Effector memory CD8-positive, alpha-beta T cell (primary cell): ENCODE results near the gene CNFN.
"Not testable (repeated sequence)": the region's sequence is repeated elsewhere in the genome, so short reads cannot be mapped to it uniquely, and the experiment has no call there.

Experiments
- ATAC-seq: fragments of 150-1000 bp; cut with Tn5 transposase; replicated peaks from 2 replicates; pipeline ENCODE4 v1.10.0; 2021; ENCODE audit warnings: mild to moderate bottlenecking, moderate library complexity
- DNase-seq, 3 experiments: peaks; one replicate each; pipeline ENCODE4 v3.0.0; 2021
- H3K27ac Mint-ChIP-seq, 2 donors: one replicate each; pipeline ENCODE4 v1.8.0; 2022; ENCODE audit warnings: mild to moderate bottlenecking in 2 of 2, mixed read lengths in 2 of 2, moderate library complexity in 2 of 2
- H3K27me3 Mint-ChIP-seq, 2 donors: one replicate each; pipeline ENCODE4 v1.8.0; 2022; ENCODE audit warnings: mixed read lengths in 2 of 2
- H3K36me3 Mint-ChIP-seq: one replicate; pipeline ENCODE4 v1.8.0; 2022; ENCODE audit warnings: mild to moderate bottlenecking, moderate library complexity, mixed read lengths; ENCODE audit not compliant: insufficient read depth
- H3K4me1 Mint-ChIP-seq, 2 donors: one replicate each; pipeline ENCODE4 v1.8.0; 2022; ENCODE audit warnings: low read depth in 2 of 2, mixed read lengths in 2 of 2
- H3K4me3 Mint-ChIP-seq, 2 donors: one replicate each; pipeline ENCODE4 v1.8.0; 2022; ENCODE audit warnings: mild to moderate bottlenecking in 2 of 2, mixed read lengths in 2 of 2, moderate library complexity in 2 of 2
- H3K9me3 Mint-ChIP-seq, 2 donors: one replicate each; pipeline ENCODE4 v1.8.0; 2022; ENCODE audit warnings: mixed read lengths in 2 of 2

Gene CNFN

DNA sequence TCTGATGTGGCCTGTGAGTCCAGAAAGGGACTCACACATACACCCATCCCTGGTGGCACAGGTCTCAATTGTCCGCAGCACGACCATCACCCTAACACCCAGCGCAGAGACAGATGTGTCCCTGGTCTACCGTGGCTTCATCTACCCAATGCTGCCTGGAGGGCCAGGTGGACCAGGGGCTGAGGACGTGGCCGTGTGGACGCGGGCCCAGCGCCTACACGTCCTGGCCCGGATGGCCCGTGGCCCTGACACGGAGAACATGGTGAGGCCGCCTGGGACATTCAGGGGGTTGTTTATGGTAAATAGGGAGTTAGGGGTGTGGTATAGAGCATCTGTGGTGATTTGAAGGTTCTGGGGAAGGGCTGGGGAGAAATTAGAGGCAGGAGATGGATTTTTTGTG, 41.9 kb downstream of the CNFN start:
- peaks cover under 1% of the 10 kb centered on the region for H3K36me3 Mint-ChIP-seq
- H3K27me3 Mint-ChIP-seq: no peaks in the 10 kb centered on the region
- H3K4me3 Mint-ChIP-seq: no peak overlapping the region
- no peaks in the 10 kb centered on the region for H3K9me3 Mint-ChIP-seq
- ATAC-seq (no peak), DNase-seq (no peak)
- H3K4me1 Mint-ChIP-seq: peaks cover 2 to 5% of the 10 kb centered on the region in 2 donors
- no peak overlapping the region for H3K27ac Mint-ChIP-seq

DNA sequence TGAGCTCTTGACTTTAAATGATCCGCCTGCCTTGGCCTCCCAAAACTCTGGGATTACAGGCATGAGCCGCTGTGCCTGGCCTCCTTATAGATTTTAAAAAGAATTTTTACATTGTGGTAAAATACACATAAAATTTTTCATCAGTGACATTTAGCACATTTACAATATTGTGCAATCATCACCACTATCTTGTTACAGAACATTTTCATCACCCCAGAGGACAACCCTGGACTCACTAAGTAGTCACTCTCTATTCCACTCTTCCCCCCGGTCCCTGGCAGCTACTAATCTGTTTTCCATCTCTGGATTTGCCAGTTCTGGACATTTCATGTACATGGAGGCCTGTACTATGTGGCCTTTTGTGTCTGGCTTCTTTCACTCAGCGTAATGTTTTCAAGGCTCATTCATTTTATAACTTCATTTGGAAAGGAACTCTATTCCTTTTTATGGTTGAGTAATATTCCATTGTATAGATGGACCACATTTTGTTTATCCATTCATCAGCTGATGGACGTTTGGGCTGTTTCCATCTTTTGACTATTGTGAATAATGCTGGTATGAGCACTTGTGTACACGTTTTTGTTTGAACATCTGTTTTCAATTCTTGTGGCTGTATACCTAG, 44.8 kb downstream of the CNFN start:
- DNase-seq (no peak), ATAC-seq (no peak)
- Mint-ChIP-seq H3K27me3 (no peaks in the 10 kb centered on the region), H3K4me3 (no peak overlapping the region), H3K36me3 (peaks cover 6% of the 10 kb centered on the region), H3K27ac (no peak overlapping the region), H3K9me3 (no peaks in the 10 kb centered on the region), H3K4me1 (no peaks in the 10 kb centered on the region)

DNA sequence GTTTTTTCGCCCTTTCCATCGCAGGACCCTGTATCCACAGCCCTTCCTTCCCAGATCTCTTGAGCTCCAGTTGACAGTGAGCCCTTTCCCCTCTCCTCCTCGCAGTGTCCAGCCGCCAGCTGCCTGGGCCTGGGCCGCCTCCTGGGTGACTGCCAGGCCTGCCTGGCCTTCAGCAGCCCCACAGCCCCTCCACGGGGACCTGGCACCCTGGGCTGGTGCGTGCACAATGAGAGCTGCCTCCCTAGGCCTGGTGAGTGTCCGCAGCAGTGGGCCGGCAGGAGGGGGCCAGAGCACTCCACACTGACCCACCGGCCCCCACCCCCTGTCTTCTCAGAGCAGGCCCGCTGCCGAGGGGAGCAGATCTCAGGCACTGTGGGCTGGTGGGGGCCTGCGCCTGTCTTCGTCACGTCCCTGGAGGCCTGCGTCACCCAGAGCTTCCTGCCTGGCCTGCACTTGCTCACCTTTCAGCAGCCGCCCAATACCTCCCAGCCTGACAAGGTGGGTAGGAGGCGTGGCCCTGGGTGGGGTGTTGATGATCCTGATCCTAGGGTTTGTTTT, 45.7 kb downstream of the CNFN start:
- no peaks in the 10 kb centered on the region for H3K4me1 Mint-ChIP-seq
- DNase-seq: no peak
- H3K27me3 Mint-ChIP-seq: no peaks in the 10 kb centered on the region
- H3K4me3 Mint-ChIP-seq: no peak overlapping the region
- ATAC-seq: no peak
- no peaks in the 10 kb centered on the region for H3K9me3 Mint-ChIP-seq
- no peak overlapping the region for H3K27ac Mint-ChIP-seq
- peaks cover 6% of the 10 kb centered on the region for H3K36me3 Mint-ChIP-seq

DNA sequence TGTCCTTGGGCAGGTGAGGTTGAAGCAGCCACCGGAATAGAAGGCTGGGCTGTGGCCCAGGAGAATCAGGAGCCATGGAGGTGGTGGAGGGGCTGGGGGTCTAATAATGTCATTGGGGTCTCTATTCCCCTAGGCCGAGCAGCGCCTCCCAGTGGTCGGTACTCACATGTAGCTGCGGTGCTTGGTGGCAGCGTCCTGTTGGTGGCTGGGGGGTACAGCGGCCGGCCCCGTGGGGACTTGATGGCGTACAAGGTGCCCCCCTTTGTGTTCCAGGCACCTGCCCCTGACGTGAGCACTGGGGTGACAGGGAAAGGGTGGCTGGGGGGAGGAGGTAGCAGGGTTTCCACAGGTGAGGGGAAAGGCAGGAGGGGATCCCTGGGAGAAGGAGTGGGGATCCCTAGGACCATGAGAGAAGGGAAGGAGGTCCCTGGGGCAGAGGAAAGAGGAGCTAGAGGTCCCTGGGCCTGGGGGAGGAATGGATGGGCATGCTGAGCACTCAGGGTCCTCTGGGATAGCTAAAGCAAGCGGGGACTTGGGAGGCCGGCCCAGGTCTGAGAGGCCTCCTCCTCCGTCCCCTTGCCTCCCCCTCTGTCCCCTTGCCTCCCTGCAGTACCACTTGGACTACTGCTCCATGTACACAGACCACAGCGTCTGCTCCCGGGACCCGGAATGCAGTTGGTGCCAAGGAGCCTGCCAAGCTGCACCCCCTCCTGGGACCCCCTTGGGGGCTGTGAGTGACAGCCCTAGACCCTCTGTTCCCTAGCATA, 46.6 kb downstream of the CNFN start:
- no peaks in the 10 kb centered on the region for H3K9me3 Mint-ChIP-seq
- peak overlapping the region in 1 of 2 donors; percentile 49 for H3K27ac Mint-ChIP-seq
- H3K27me3 Mint-ChIP-seq: no peaks in the 10 kb centered on the region
- peaks cover 6% of the 10 kb centered on the region for H3K36me3 Mint-ChIP-seq
- ATAC-seq: no peak
- no peak overlapping the region for H3K4me3 Mint-ChIP-seq
- DNase-seq: no peak
- no peaks in the 10 kb centered on the region for H3K4me1 Mint-ChIP-seq

DNA sequence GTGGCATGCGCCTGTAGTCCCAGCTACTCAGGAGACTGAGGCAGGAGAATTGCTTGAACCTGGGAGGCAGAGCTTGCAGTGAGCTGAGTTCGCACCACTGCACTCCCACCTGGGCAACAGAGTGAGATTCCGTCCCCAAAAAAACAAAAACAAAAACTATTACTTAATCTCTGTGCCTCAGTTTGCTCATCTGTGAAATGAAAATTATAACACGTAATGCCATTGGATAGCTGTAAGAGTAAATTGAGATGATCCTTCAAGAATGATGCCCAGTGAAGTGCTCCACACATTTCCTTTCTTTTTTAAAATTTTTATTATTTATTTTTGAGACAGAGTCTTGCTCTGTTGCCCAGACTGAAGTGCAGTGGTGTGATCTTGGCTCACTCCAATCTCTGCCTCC, 50.2 kb downstream of the CNFN start:
- H3K27ac Mint-ChIP-seq, H3K4me3 Mint-ChIP-seq, ATAC-seq, H3K4me1 Mint-ChIP-seq, H3K9me3 Mint-ChIP-seq, DNase-seq, H3K27me3 Mint-ChIP-seq, H3K36me3 Mint-ChIP-seq: not testable (repeated sequence)

DNA sequence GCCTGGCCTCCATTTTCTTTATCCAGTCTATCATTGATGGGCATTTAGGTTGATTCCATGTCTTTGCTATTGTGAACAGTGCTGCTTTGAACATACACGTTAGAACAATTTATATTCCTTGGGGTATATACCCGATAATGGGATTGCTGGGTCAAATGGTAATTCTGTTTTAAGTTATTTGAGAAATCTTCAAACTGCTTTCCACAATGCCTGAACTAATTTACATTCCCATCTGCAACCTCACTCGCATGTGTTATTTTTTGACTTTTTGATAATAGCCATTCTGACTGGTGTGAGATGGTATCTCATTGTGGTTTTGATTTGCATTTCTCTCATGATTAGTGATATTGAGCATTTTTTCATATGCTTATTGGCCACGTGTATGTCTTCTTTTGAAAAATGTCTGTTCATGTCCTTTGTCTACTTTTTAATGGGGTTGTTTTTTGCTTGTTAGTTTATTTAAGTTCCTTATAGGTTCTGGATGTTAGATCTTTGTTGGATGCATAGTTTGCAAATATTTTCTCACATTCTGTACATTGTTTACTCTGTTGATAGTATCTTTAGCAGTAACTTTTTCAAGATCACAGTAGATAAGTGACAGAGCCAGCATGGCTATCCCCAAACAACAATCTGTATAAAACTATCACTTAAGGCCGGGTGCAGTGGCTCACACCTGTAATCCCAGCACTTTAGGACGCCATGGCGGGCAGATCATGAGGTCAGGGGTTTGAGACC, 50.8 kb downstream of the CNFN start:
- ATAC-seq, H3K27ac Mint-ChIP-seq, H3K4me3 Mint-ChIP-seq, H3K27me3 Mint-ChIP-seq, H3K36me3 Mint-ChIP-seq, H3K9me3 Mint-ChIP-seq, DNase-seq, H3K4me1 Mint-ChIP-seq: not testable (repeated sequence)
